ENCODE data around the gene TBX18.

GRCh38 chr6:84789170-84789569 lies 24.8 kb upstream of the TBX18 start:
- TF ChIP-seq EZH2 (IDR thresholded peaks at IDR 0.05) (no peak), POLR2AphosphoS5 (IDR thresholded peaks at IDR 0.05; ENCODE audit: borderline replicate concordance, low read depth, low read length) (no peak), FOXP2 (optimal IDR thresholded peaks at IDR 0.05; ENCODE audit: control extremely low read depth, extremely low read length, insufficient read depth) (no peak)
